ENCODE results near the gene DLG2. TPM values are rescaled to one million over a fixed set of nuclear protein-coding genes. Genes with fewer than 3 reads are reported as not detected.

DLG2 gene
- total RNA-seq, 4 donors from 2014 or later, result 7.3 to 14.1 (median 11.1) TPM

DNA sequence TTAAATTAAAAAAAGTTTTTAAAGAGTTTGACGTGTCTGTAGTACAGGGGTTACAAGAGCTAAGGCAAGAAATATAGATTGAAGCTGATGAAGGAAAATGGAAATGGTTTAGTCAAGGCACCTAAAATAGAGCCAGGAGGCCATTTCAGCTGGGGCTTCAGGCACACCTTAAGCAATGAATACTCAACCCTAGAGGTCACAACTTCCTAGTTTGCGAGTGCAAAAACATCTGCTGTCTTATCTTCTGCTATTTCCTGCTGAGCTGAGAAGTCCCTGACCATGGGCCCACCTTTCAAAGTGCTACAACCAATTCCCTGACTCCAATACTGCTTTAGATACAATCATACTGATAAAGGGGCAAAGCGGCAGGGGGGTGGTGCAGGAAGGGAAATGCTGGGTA, 87.4 kb downstream of the DLG2 start:
- TF ChIP-seq POLR2AphosphoS5 (IDR thresholded peaks at IDR 0.05) (no peak), EP300 (IDR thresholded peaks at IDR 0.05) (no peak), CTCF (IDR thresholded peaks at IDR 0.05) (no peak)
- peaks cover 0 to 17% (median 4%) of the 10 kb centered on the region in 4 donors for H3K36me3 ChIP-seq
- DNase-seq (ENCODE audit: extremely low spot score), result no peak
- no peak overlapping the region for H3K27ac ChIP-seq (replicated peaks in 1 of 4)
- H3K4me3 ChIP-seq, result no peak overlapping the region
- H3K27me3 ChIP-seq, result no peaks in the 10 kb centered on the region
- intact Hi-C loops (cut with DNase I), result no loop called here
- H3K9me3 ChIP-seq, result peaks cover 0 to 4% (median 0%) of the 10 kb centered on the region in 4 donors
- 75% methylated on average over 3 of the region's 3 CpGs for WGBS
- peaks cover 0 to 18% (median 6%) of the 10 kb centered on the region in 4 donors for H3K4me1 ChIP-seq

- Histone ChIP-seq H3K4me1 (peaks cover 0 to 18% (median 6%) of the 10 kb centered on the region in 4 donors), H3K27me3 (no peaks in the 10 kb centered on the region), H3K36me3 (peaks cover 0 to 23% (median 4%) of the 10 kb centered on the region in 4 donors), H3K9me3 (peaks cover 0 to 6% (median 2%) of the 10 kb centered on the region in 4 donors), H3K27ac (replicated peaks in 1 of 4) (no peak overlapping the region), H3K4me3 (no peak overlapping the region)
- no peak for DNase-seq (ENCODE audit: extremely low spot score)
- intact Hi-C loops (cut with DNase I), result no loop called here
- whole genome bisulfite sequencing, result 96% methylated on average over 1 of the region's 1 CpG
- no peak for TF ChIP-seq POLR2A (IDR thresholded peaks at IDR 0.05; ENCODE audit: low read depth)
- no peak for TF ChIP-seq POLR2AphosphoS5 (IDR thresholded peaks at IDR 0.05)
- no peak for TF ChIP-seq CTCF (IDR thresholded peaks at IDR 0.05)
- TF ChIP-seq EP300 (IDR thresholded peaks at IDR 0.05), result no peak
Measured at GRCh38 chr11:85539029-85539689, 88.0 kb downstream of the DLG2 start.

DNA sequence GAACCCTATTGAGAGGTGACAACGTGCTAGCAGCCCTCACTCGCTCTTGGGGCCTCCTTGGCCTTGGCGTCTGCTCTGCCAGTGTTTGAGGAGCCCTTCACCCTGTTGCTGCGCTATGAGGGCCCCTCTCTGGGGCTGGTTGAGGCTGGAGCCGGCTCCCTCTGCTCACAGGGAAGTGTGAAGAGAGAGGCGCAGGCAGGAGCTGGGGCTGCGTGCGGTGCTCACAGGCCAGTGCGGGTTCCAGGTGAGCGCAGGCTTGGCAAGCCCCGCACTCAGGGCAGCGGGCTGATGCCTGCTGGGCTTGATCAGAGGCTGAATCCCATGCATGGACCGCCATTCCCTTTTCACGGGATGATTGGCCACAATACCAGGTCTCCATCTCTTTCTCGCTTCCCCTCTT, 90.7 kb downstream of the DLG2 start:
- Histone ChIP-seq H3K4me1 (peaks cover 0 to 20% (median 6%) of the 10 kb centered on the region in 4 donors), H3K36me3 (peaks cover 0 to 23% (median 4%) of the 10 kb centered on the region in 4 donors), H3K27ac (replicated peaks in 1 of 4) (no peak overlapping the region), H3K9me3 (peaks cover 0 to 6% (median 2%) of the 10 kb centered on the region in 4 donors), H3K4me3 (no peak overlapping the region), H3K27me3 (no peaks in the 10 kb centered on the region)
- WGBS, result 93% methylated on average over 14 of the region's 15 CpGs
- TF ChIP-seq CTCF (IDR thresholded peaks at IDR 0.05), result no peak
- DNase-seq (ENCODE audit: extremely low spot score), result no peak
- intact Hi-C loops (cut with DNase I), result no loop called here

DNA sequence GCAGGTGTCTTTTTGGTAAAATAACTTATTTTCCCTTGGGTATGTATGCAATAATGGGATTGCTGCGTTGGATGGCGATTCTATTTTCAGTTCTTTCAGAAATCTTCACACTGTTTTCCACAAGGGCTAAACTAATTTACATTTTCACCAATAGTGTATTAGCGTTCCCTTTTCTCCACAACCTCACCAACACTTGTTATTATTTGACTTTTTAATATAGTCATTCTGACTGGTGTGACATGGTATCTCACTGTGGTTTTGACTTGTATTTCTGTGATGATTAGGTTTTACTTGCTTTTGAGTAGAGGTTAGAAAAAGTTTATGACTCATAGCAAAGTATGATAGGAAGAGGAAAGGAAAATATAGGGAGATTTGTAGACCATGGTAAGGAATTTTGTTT, 92.3 kb downstream of the DLG2 start:
- Histone ChIP-seq H3K4me3 (no peak overlapping the region), H3K4me1 (peaks cover 0 to 12% (median 0%) of the 10 kb centered on the region in 4 donors), H3K27ac (replicated peaks in 1 of 4) (no peak overlapping the region), H3K27me3 (no peaks in the 10 kb centered on the region), H3K36me3 (peaks cover 0 to 23% (median 4%) of the 10 kb centered on the region in 4 donors), H3K9me3 (peaks cover 0 to 6% (median 2%) of the 10 kb centered on the region in 4 donors)
- TF ChIP-seq CTCF (IDR thresholded peaks at IDR 0.05), result no peak
- no peak for TF ChIP-seq POLR2A (IDR thresholded peaks at IDR 0.05; ENCODE audit: low read depth)
- no peak for TF ChIP-seq EP300 (IDR thresholded peaks at IDR 0.05)
- TF ChIP-seq POLR2AphosphoS5 (IDR thresholded peaks at IDR 0.05), result no peak
- DNase-seq (ENCODE audit: extremely low spot score), result no peak
- 88% methylated on average over 3 of the region's 3 CpGs for WGBS
- intact Hi-C loops (cut with DNase I), result no loop called here
